GM12878 (cell line): ENCODE measurements around the gene FITM1.

Experiments used
- ATF3 ChIP-seq: IDR thresholded peaks from 2 replicates; pipeline ENCODE4 v1.6.1; 2011; ENCODE audit warnings: low read depth, mild to moderate bottlenecking, low read length, moderate library complexity, borderline replicate concordance; ENCODE audit errors: extremely low read depth
- BRCA1 ChIP-seq: IDR thresholded peaks from 2 replicates; pipeline ENCODE4 v1.6.1; 2011; ENCODE audit warnings: low read depth, low read length, improper control_type of control experiment
- CEBPB ChIP-seq, 2 experiments: fragments of 150-350 bp in 1 of 2; IDR thresholded peaks; 2 replicates each; pipeline ENCODE4 v1.6.1; 2012 to 2014; ENCODE audit warnings: low read depth in 2 of 2, low read length in 2 of 2, borderline replicate concordance in 1 of 2, inconsistent platforms in 1 of 2
- CTCF ChIP-seq, 3 experiments: IDR thresholded peaks in 2 of 3; conservative IDR thresholded peaks in 1 of 3; 2 replicates each; pipeline ENCODE4 v1.5.1; 2011; ENCODE audit warnings: low read depth in 3 of 3, low read length in 3 of 3, mild to moderate bottlenecking in 3 of 3, control low read depth in 2 of 3, moderate library complexity in 2 of 3, inconsistent platforms in 1 of 3, mixed read lengths in 1 of 3; ENCODE audit not compliant: control insufficient read depth in 2 of 3, insufficient read depth in 1 of 3; ENCODE audit errors: extremely low read depth in 1 of 3
- MXI1 ChIP-seq: fragments of 150-350 bp; IDR thresholded peaks from 2 replicates; pipeline ENCODE4 v1.6.1; 2011; ENCODE audit warnings: low read depth, mild to moderate bottlenecking, inconsistent platforms, low read length, improper control_type of control experiment
- NFYB ChIP-seq: IDR thresholded peaks from 2 replicates; pipeline ENCODE4 v1.6.1; 2011; ENCODE audit warnings: low read depth, mild to moderate bottlenecking, low read length, improper control_type of control experiment, moderate library complexity; ENCODE audit not compliant: insufficient read depth
- POLR2A ChIP-seq: IDR thresholded peaks from 2 replicates; pipeline ENCODE4 v1.6.1; 2011; ENCODE audit warnings: low read depth, mild to moderate bottlenecking, low read length
- RFX5 ChIP-seq: IDR thresholded peaks from 2 replicates; pipeline ENCODE4 v1.6.1; 2011; ENCODE audit warnings: low read depth, low read length, improper control_type of control experiment
- SRF ChIP-seq, 2 experiments: IDR thresholded peaks; 2 replicates each; pipeline ENCODE4 v1.6.1; 2011; ENCODE audit warnings: low read depth in 2 of 2, low read length in 2 of 2, mild to moderate bottlenecking in 1 of 2, moderate library complexity in 1 of 2
- ZBTB33 ChIP-seq: fragments of 450-650 bp; IDR thresholded peaks from 2 replicates; pipeline ENCODE4 v1.6.1; 2017; ENCODE audit warnings: mild to moderate bottlenecking

GRCh38 chr14:24108336-24108874 is 22.1 kb upstream of the FITM1 start:
- TF ChIP-seq POLR2A = no peak
- no peak for TF ChIP-seq CTCF (IDR thresholded peaks at IDR 0.05 in 2 of 3, conservative IDR thresholded peaks at IDR 0.05 in 1 of 3; ENCODE audit: control insufficient read depth in 2 of 3, extremely low read depth in 1 of 3, insufficient read depth in 1 of 3, low read depth in 3 of 3, low read length in 3 of 3)
- no peak for TF ChIP-seq SRF (IDR thresholded peaks at IDR 0.05; ENCODE audit: low read depth in 2 of 2, low read length in 2 of 2)
- TF ChIP-seq MXI1 = no peak
- TF ChIP-seq CEBPB (IDR thresholded peaks at IDR 0.05; ENCODE audit: borderline replicate concordance in 1 of 2, low read depth in 2 of 2, low read length in 2 of 2) = no peak
- no peak for TF ChIP-seq RFX5
- no peak for TF ChIP-seq ATF3
- no peak for TF ChIP-seq ZBTB33
- no peak for TF ChIP-seq NFYB
- no peak for TF ChIP-seq BRCA1
